Heart left ventricle (tissue), 16 donors: ENCODE data around the gene TRIOBP. TPM values are rescaled to one million over a fixed set of nuclear protein-coding genes. Genes with fewer than 3 reads are reported as not detected.

Experiments used
- ATAC-seq, 4 donors: fragments of 200-7000 bp; cut with Tn5 transposase; one replicate each; pipeline ENCODE4 v1.9.1; 2020 to 2022; ENCODE audit warnings: moderate library complexity in 4 of 4, mild to moderate bottlenecking in 3 of 4, moderate number of reproducible peaks in 1 of 4
- DNase-seq, 5 donors: peaks; one replicate each; pipeline ENCODE4 v3.0.0-alpha.2; 2020
- H3K27ac ChIP-seq, 12 donors: fragments of 200-600 bp; sonication (generic) in 4 of 12; one replicate each; pipeline versions ENCODE4 v1.5.0 to v1.8.0; 2016 to 2022; ENCODE audit warnings: mild to moderate bottlenecking in 2 of 12
- H3K27me3 ChIP-seq, 9 donors: fragments of 200-600 bp; sonication (generic) in 2 of 9; one replicate each; pipeline versions ENCODE4 v1.5.1 to v1.8.0; 2016 to 2022; ENCODE audit warnings: mild to moderate bottlenecking in 3 of 9
- H3K36me3 ChIP-seq, 9 donors: fragments of 200-600 bp; sonication (generic) in 2 of 9; one replicate each; pipeline versions ENCODE4 v1.5.0 to v1.8.0; 2018 to 2022; ENCODE audit warnings: mild to moderate bottlenecking in 2 of 9
- H3K4me1 ChIP-seq, 12 donors: fragments of 200-600 bp; sonication (generic) in 4 of 12; one replicate each; pipeline versions ENCODE4 v1.5.0 to v1.8.0; 2016 to 2022; ENCODE audit warnings: mild to moderate bottlenecking in 3 of 12
- H3K4me3 ChIP-seq, 12 donors: fragments of 200-600 bp; sonication (generic) in 4 of 12; one replicate each; pipeline versions ENCODE4 v1.5.0 to v1.8.0; 2017 to 2022; ENCODE audit warnings: mild to moderate bottlenecking in 9 of 12, moderate library complexity in 4 of 12
- H3K9me3 ChIP-seq, 12 donors: fragments of 200-600 bp; sonication (generic) in 4 of 12; one replicate each; pipeline versions ENCODE4 v1.5.0 to v1.8.0; 2016 to 2022; ENCODE audit warnings: mild to moderate bottlenecking in 1 of 12
- CTCF ChIP-seq, 12 donors: fragments of 200-600 bp; sonication (generic) in 4 of 12; IDR thresholded peaks; one replicate each; pipeline versions ENCODE4 v1.5.0 to v1.8.0; 2018 to 2022; ENCODE audit warnings: antibody characterized with exemption in 12 of 12, mild to moderate bottlenecking in 5 of 12
- POLR2A ChIP-seq, 2 donors: fragments of 450-650 bp; IDR thresholded peaks; one replicate each; pipeline ENCODE4 v1.6.1; 2017; ENCODE audit warnings: antibody characterized with exemption in 2 of 2, mild to moderate bottlenecking in 2 of 2, moderate library complexity in 2 of 2
- WGBS, 4 donors: extraction: QIAGEN DNeasy Blood & Tissue Kit in 2 of 4; methylation state at CpG; one replicate each; pipeline versions ENCODE4 v1.1.5 to v1.1.7; 2013 to 2018; 5-methylcytosine and 5-hydroxymethylcytosine counted together
- intact Hi-C, 10 donors: fragments of 100-400 bp; cut with DNase I; formaldehyde crosslinking; loops; one replicate each; pipeline versions ENCODE4 v1.11.1 to v1.14.2; 2022
- polyA plus RNA-seq, 2 donors: library from polyadenylated mRNA; stranded (reverse); fragments of 200-250 nt; gene quantifications; one replicate each; pipeline ENCODE4 v1.2.3, GENCODE V29; 2013
- total RNA-seq, 9 donors: library from RNA; depleted of rRNA in 2 of 9; stranded (reverse); fragments of >200 nt in 2 of 9; fragmentation: NEBNext Ultra II Directional in 3 of 9; extraction: Animal tissue kit (Norgen Biotek cat#: 25700) in 3 of 9; gene quantifications; one replicate each; pipeline versions ENCODE4 v1.1.0 to v1.2.4, GENCODE V29; 2016 to 2023
- donor health status: ischemic (EF 13 %, LVEDD 7.1; RV severe dilation, severe dysfunction).
- donor health status: healthy with polysubstance abuse.
- donor health status: DM: no; HTN: yes; CAD: no.
- donor health status: DM: no; HTN: no; CAD: no.
- donor health status: ischemic (EF 25% LVEDD 6.9; RV normal size, moderate dysfunction).
- donor health status: ischemic (EF 25% LVEDD 5.7; RV mildly dilated, moderate dysfunction).
- donor health status: healthy.
- donor health status: DM: yes; HTN: yes; CAD: no.
- donor health status: ischemic (EF 35%, LVEDD 5.7; RV mildly dilated, moderate dysfunction).
- donor health status: nonischemic (EF 11% LVEDD 7.7; RV severe dilation, severe dysfunction).
- donor health status: DM: yes; HTN: yes; CAD: no.
- donor health status: PGD.
- donor health status: ischemic (EF 29% LVEDD 5.4; RV normal size, mild dysfunction).
- donor health status: nonischemic (EF 23%, LVEDD 6.1; RV moderate dilation, normal function).

TRIOBP gene
- total and polyA plus RNA-seq, 11 donors = 54.9 to 147 (median 94.7) TPM

- H3K27ac ChIP-seq = peak overlapping the region in 3 of 12 donors; percentile 27 to 95 (median 89)
- TF ChIP-seq POLR2A (IDR thresholded peaks at IDR 0.05) = no peak
- no peak for TF ChIP-seq CTCF (IDR thresholded peaks at IDR 0.05)
Measured at GRCh38 chr22:37744589-37744988, 47.7 kb downstream of the TRIOBP start.

GRCh38 chr22:37745548-37746365 is 48.9 kb downstream of the TRIOBP start:
- TF ChIP-seq POLR2A (IDR thresholded peaks at IDR 0.05) (peak in 1 of 2 donors; percentile 45), CTCF (IDR thresholded peaks at IDR 0.05) (no peak)
- no peaks in the 10 kb centered on the region for H3K27me3 ChIP-seq
- H3K4me3 ChIP-seq = peak overlapping the region; percentile 82 to 100 (median 97)
- no peaks in the 10 kb centered on the region for H3K36me3 ChIP-seq
- H3K27ac ChIP-seq = peak overlapping the region; percentile 95 to 100 (median 99)
- 0 to 1% (median 1%) methylated on average over 56 to 94 of the region's 94 CpGs for WGBS, 4 donors
- H3K4me1 ChIP-seq = peaks cover 16 to 76% (median 58%) of the 10 kb centered on the region in 12 donors
- intact Hi-C loops = loop anchor here in 4 of 10 donors (5.0 to 10.0 kb wide), 3 partner anchors 48 to 61 kb away; partner anchors contain the start of genes NOL12 (in 3 of the 4) and TRIOBP (in 1 of the 4)
- H3K9me3 ChIP-seq = no peaks in the 10 kb centered on the region
- DNase-seq (peak; percentile 94 to 96 (median 95)), ATAC-seq (peak; percentile 65 to 76 (median 70))

More at GRCh38 chr22:37744589-37744988, 47.7 kb downstream of the TRIOBP start:
- ATAC-seq (no peak), DNase-seq (no peak)
- H3K4me1 ChIP-seq = peaks cover 7 to 76% (median 53%) of the 10 kb centered on the region in 12 donors
- no peak overlapping the region for H3K4me3 ChIP-seq
- H3K36me3 ChIP-seq = no peaks in the 10 kb centered on the region
- WGBS, 4 donors = 86 to 93% (median 89%) methylated on average over 6 of the region's 6 CpGs
- H3K9me3 ChIP-seq = no peaks in the 10 kb centered on the region
- intact Hi-C loops = loop anchor here in 3 of 10 donors (5.0 to 10.0 kb wide), 4 partner anchors 47 to 107 kb away; partner anchors contain the start of genes NOL12 (in 2 of the 3), SH3BP1 (in 1 of the 3) and TRIOBP (in 1 of the 3)
- H3K27me3 ChIP-seq = no peaks in the 10 kb centered on the region

- TF ChIP-seq CTCF (IDR thresholded peaks at IDR 0.05) (no peak), POLR2A (IDR thresholded peaks at IDR 0.05) (no peak)
- peaks cover 24 to 76% (median 59%) of the 10 kb centered on the region in 12 donors for H3K4me1 ChIP-seq
- no peaks in the 10 kb centered on the region for H3K9me3 ChIP-seq
- WGBS, 4 donors = 0% methylated on average over 9 to 64 of the region's 64 CpGs
- DNase-seq (peak in 3 of 5 donors; percentile 43 to 53 (median 49)), ATAC-seq (peak in 1 of 4 donors; percentile 8)
- intact Hi-C loops = loop anchor here in 4 of 10 donors (5.0 to 10.0 kb wide), 3 partner anchors 49 to 62 kb away; partner anchors contain the start of genes NOL12 (in 3 of the 4) and TRIOBP (in 1 of the 4)
- H3K36me3 ChIP-seq = no peaks in the 10 kb centered on the region
- no peaks in the 10 kb centered on the region for H3K27me3 ChIP-seq
- peak overlapping the region; percentile 82 to 100 (median 97) for H3K4me3 ChIP-seq
- H3K27ac ChIP-seq = peak overlapping the region; percentile 95 to 100 (median 99)
Measured at GRCh38 chr22:37746366-37747079, 49.7 kb downstream of the TRIOBP start.
